C4-2B (cell line): ENCODE results near the gene KCNQ1.

Experiments
- ZFX ChIP-seq: fragments of 450-650 bp; IDR thresholded peaks from 2 replicates; pipeline ENCODE4 v1.6.1; 2017
- TF ChIP-seq, protein P1 (sequence below): fragments of 450-650 bp; conservative IDR thresholded peaks from 2 replicates; pipeline ENCODE4 v1.5.1; 2017; ENCODE audit warnings: mild to moderate bottlenecking

DNA sequence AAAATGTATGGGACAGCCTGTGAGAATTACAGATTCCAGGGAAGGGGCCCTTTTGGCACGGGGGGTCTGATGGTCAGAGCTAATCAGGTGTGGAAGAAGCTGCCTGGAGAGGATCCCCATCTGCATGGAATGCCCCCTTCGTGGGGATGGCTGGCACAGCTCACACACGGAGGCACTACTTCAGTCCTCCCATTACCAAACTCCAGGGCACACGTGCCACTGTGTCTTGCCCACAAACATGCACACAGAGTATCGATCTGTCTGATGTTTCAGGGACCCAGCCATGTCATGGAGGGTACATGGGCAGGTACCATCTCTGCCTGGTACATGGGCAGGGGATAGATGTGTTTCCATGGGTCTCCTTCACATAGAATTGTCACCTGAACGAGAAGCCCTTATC lies 240.2 kb downstream of the KCNQ1 start:
- TF ChIP-seq, protein P1, sequence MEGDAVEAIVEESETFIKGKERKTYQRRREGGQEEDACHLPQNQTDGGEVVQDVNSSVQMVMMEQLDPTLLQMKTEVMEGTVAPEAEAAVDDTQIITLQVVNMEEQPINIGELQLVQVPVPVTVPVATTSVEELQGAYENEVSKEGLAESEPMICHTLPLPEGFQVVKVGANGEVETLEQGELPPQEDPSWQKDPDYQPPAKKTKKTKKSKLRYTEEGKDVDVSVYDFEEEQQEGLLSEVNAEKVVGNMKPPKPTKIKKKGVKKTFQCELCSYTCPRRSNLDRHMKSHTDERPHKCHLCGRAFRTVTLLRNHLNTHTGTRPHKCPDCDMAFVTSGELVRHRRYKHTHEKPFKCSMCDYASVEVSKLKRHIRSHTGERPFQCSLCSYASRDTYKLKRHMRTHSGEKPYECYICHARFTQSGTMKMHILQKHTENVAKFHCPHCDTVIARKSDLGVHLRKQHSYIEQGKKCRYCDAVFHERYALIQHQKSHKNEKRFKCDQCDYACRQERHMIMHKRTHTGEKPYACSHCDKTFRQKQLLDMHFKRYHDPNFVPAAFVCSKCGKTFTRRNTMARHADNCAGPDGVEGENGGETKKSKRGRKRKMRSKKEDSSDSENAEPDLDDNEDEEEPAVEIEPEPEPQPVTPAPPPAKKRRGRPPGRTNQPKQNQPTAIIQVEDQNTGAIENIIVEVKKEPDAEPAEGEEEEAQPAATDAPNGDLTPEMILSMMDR, result no peak
- no peak for TF ChIP-seq ZFX
